ENCODE measurements around the gene TEPSIN. TPM values are rescaled to one million over a fixed set of nuclear protein-coding genes. Genes with fewer than 3 reads are reported as not detected.

The TEPSIN gene
- total RNA-seq, 2 experiments from 2014 or later, result 17.8 to 20.3 TPM

- no peaks in the 10 kb centered on the region for H3K9me3 Mint-ChIP-seq (ENCODE audit: low read depth)
- ChIA-PET CTCF (interaction anchor here (0.7 to 0.9 kb wide), 2 partner anchors 55 to 125 kb away, joined by 3 to 4 read pairs; no protein-coding TSS in a partner anchor), POLR2A (interaction anchor here (0.7 kb wide), 1 partner anchor 363 kb away, joined by 3 read pairs; no protein-coding TSS in a partner anchor)
- DNase-seq (peak; percentile 36), ATAC-seq (peak; percentile 71)
- no peaks in the 10 kb centered on the region for H3K4me1 Mint-ChIP-seq
- no peak overlapping the region for H3K4me3 Mint-ChIP-seq
- H3K27ac Mint-ChIP-seq, result no peak overlapping the region
- H3K27me3 Mint-ChIP-seq, result no peaks in the 10 kb centered on the region
- intact Hi-C loops (cut with DNase I, micrococcal nuclease), result no loop called here
- H3K36me3 Mint-ChIP-seq (ENCODE audit: low read depth), result no peaks in the 10 kb centered on the region
Observed at GRCh38 chr17:81200695-81201580, 37.9 kb downstream of the TEPSIN start.

- H3K4me3 Mint-ChIP-seq, result no peak overlapping the region
- no peaks in the 10 kb centered on the region for H3K36me3 Mint-ChIP-seq (ENCODE audit: low read depth)
- ATAC-seq, result no peak
- no peaks in the 10 kb centered on the region for H3K4me1 Mint-ChIP-seq
- no peak overlapping the region for H3K27ac Mint-ChIP-seq
- POLR2A ChIA-PET, result no interaction called here
- intact Hi-C loops (cut with DNase I, micrococcal nuclease), result no loop called here
- no peaks in the 10 kb centered on the region for H3K27me3 Mint-ChIP-seq
- H3K9me3 Mint-ChIP-seq (ENCODE audit: low read depth), result no peaks in the 10 kb centered on the region
- CTCF ChIA-PET, result interaction anchor here (0.7 to 0.9 kb wide), 2 partner anchors 54 to 124 kb away, joined by 3 to 4 read pairs; no protein-coding TSS in a partner anchor
- no peak for DNase-seq
Observed at GRCh38 chr17:81200201-81200600, 38.7 kb downstream of the TEPSIN start.

GRCh38 chr17:81199482-81199830 is 39.4 kb downstream of the TEPSIN start:
- ATAC-seq (no peak), DNase-seq (no peak)
- Mint-ChIP-seq H3K4me1 (no peaks in the 10 kb centered on the region), H3K36me3 (ENCODE audit: low read depth) (no peaks in the 10 kb centered on the region), H3K4me3 (no peak overlapping the region), H3K9me3 (ENCODE audit: low read depth) (no peaks in the 10 kb centered on the region), H3K27ac (no peak overlapping the region), H3K27me3 (no peaks in the 10 kb centered on the region)
- POLR2A ChIA-PET, result no interaction called here
- intact Hi-C loops (cut with DNase I, micrococcal nuclease), result no loop called here
- CTCF ChIA-PET, result interaction anchor here (0.6 kb wide), 1 partner anchor 210 kb away, joined by 3 read pairs; no protein-coding TSS in a partner anchor

GRCh38 chr17:81198826-81199481 is 39.9 kb downstream of the TEPSIN start:
- no peaks in the 10 kb centered on the region for H3K27me3 Mint-ChIP-seq
- ChIA-PET CTCF (interaction anchor here (0.6 kb wide), 1 partner anchor 210 kb away, joined by 3 read pairs; no protein-coding TSS in a partner anchor), POLR2A (interaction anchor here (0.6 kb wide), 1 partner anchor 85 kb away, joined by 3 read pairs; no protein-coding TSS in a partner anchor)

GRCh38 chr17:81197831-81198490 is 40.9 kb downstream of the TEPSIN start:
- intact Hi-C loops (cut with DNase I, micrococcal nuclease), result no loop called here
- Mint-ChIP-seq H3K36me3 (ENCODE audit: low read depth) (no peaks in the 10 kb centered on the region), H3K27ac (no peak overlapping the region), H3K4me1 (no peaks in the 10 kb centered on the region), H3K9me3 (ENCODE audit: low read depth) (no peaks in the 10 kb centered on the region), H3K4me3 (no peak overlapping the region), H3K27me3 (no peaks in the 10 kb centered on the region)
- ATAC-seq, result no peak
- POLR2A ChIA-PET, result no interaction called here
- DNase-seq, result no peak
- CTCF ChIA-PET, result no interaction called here

More at GRCh38 chr17:81198826-81199481, 39.9 kb downstream of the TEPSIN start:
- H3K9me3 Mint-ChIP-seq (ENCODE audit: low read depth), result no peaks in the 10 kb centered on the region
- intact Hi-C loops (cut with DNase I, micrococcal nuclease), result no loop called here
- ATAC-seq (no peak), DNase-seq (no peak)
- H3K4me3 Mint-ChIP-seq, result no peak overlapping the region
- H3K36me3 Mint-ChIP-seq (ENCODE audit: low read depth), result no peaks in the 10 kb centered on the region
- no peak overlapping the region for H3K27ac Mint-ChIP-seq
- H3K4me1 Mint-ChIP-seq, result no peaks in the 10 kb centered on the region

GRCh38 chr17:81197409-81197795 is 41.5 kb downstream of the TEPSIN start:
- no peak for DNase-seq
- ChIA-PET POLR2A (no interaction called here), CTCF (no interaction called here)
- no peaks in the 10 kb centered on the region for H3K4me1 Mint-ChIP-seq
- intact Hi-C loops (cut with DNase I, micrococcal nuclease), result no loop called here
- H3K9me3 Mint-ChIP-seq (ENCODE audit: low read depth), result no peaks in the 10 kb centered on the region
- ATAC-seq, result no peak
- no peaks in the 10 kb centered on the region for H3K36me3 Mint-ChIP-seq (ENCODE audit: low read depth)
- H3K4me3 Mint-ChIP-seq, result no peak overlapping the region
- H3K27ac Mint-ChIP-seq, result no peak overlapping the region
- no peaks in the 10 kb centered on the region for H3K27me3 Mint-ChIP-seq

GRCh38 chr17:81196505-81197408 is 42.1 kb downstream of the TEPSIN start:
- Mint-ChIP-seq H3K27me3 (no peaks in the 10 kb centered on the region), H3K36me3 (ENCODE audit: low read depth) (no peaks in the 10 kb centered on the region), H3K4me3 (no peak overlapping the region), H3K27ac (no peak overlapping the region), H3K9me3 (ENCODE audit: low read depth) (no peaks in the 10 kb centered on the region), H3K4me1 (no peaks in the 10 kb centered on the region)
- ATAC-seq (no peak), DNase-seq (no peak)
- intact Hi-C loops (cut with DNase I, micrococcal nuclease), result no loop called here
- CTCF ChIA-PET, result no interaction called here
- POLR2A ChIA-PET, result no interaction called here

GRCh38 chr17:81195941-81196495 is 42.8 kb downstream of the TEPSIN start:
- DNase-seq, result no peak
- Mint-ChIP-seq H3K27ac (no peak overlapping the region), H3K4me3 (no peak overlapping the region), H3K9me3 (ENCODE audit: low read depth) (no peaks in the 10 kb centered on the region), H3K4me1 (no peaks in the 10 kb centered on the region), H3K36me3 (ENCODE audit: low read depth) (no peaks in the 10 kb centered on the region), H3K27me3 (no peaks in the 10 kb centered on the region)
- ChIA-PET CTCF (no interaction called here), POLR2A (no interaction called here)
- no peak for ATAC-seq
- intact Hi-C loops (cut with DNase I, micrococcal nuclease), result no loop called here

GRCh38 chr17:81194941-81195901 is 43.6 kb downstream of the TEPSIN start:
- ChIA-PET CTCF (no interaction called here), POLR2A (no interaction called here)
- no peak for ATAC-seq
- Mint-ChIP-seq H3K9me3 (ENCODE audit: low read depth) (no peaks in the 10 kb centered on the region), H3K27ac (no peak overlapping the region), H3K27me3 (no peaks in the 10 kb centered on the region), H3K36me3 (ENCODE audit: low read depth) (no peaks in the 10 kb centered on the region), H3K4me1 (no peaks in the 10 kb centered on the region), H3K4me3 (no peak overlapping the region)
- no peak for DNase-seq
- intact Hi-C loops (cut with DNase I, micrococcal nuclease), result no loop called here

- no peak for DNase-seq
- Mint-ChIP-seq H3K4me1 (no peaks in the 10 kb centered on the region), H3K4me3 (no peak overlapping the region), H3K9me3 (ENCODE audit: low read depth) (no peaks in the 10 kb centered on the region), H3K27me3 (no peaks in the 10 kb centered on the region), H3K36me3 (ENCODE audit: low read depth) (no peaks in the 10 kb centered on the region), H3K27ac (no peak overlapping the region)
- ChIA-PET CTCF (no interaction called here), POLR2A (no interaction called here)
- no peak for ATAC-seq
- intact Hi-C loops (cut with DNase I, micrococcal nuclease), result no loop called here
Observed at GRCh38 chr17:81194225-81194760, 44.6 kb downstream of the TEPSIN start.
